ENCODE measurements around the gene CDK8. TPM values are rescaled to one million over a fixed set of nuclear protein-coding genes. Genes with fewer than 3 reads are reported as not detected.

Gene CDK8
- 7.8 and 8.6 TPM in 2 replicates for total RNA-seq (2014; rRNA removed; shearing (Covaris generic))

GRCh38 chr13:26253787-26254582 is at the start of gene CDK8:
Gene CDK8 (plus strand): TSS chr13:26254129. CDS start chr13:26254642, 513 bp downstream.

GRCh38 chr13:26221721-26222519 is 32.0 kb upstream of the CDK8 start, which contains the start of gene RNF6:
Gene RNF6 (minus strand): TSS chr13:26222314. CDS start chr13:26219649, 2,665 bp downstream.

Small RNAs within 50 kb of the gene (small RNA-seq; reads per million reads assigned to genes)
- not detected for gene RF02271

Other genes with a start within 250 kb of the CDK8 start
- 12.1 and 17.3 TPM in 2 replicates for gene SHISA2, start 202.1 kb upstream of the CDK8 start, total RNA-seq (2014; rRNA removed; shearing (Covaris generic))
- gene RNF6, start 31.8 kb upstream of the CDK8 start, total RNA-seq (2014; rRNA removed; shearing (Covaris generic)): 31.2 and 35.9 TPM in 2 replicates